Breast epithelium (tissue), 3 donors: ENCODE measurements around the gene RETSAT.

Source experiments
- CTCF ChIP-seq, 3 donors: fragments of 450-650 bp; IDR thresholded peaks; one replicate each; pipeline ENCODE4 v1.5.1; 2016 to 2017; ENCODE audit warnings: antibody characterized with exemption in 3 of 3, mild to moderate bottlenecking in 3 of 3, moderate library complexity in 3 of 3
- POLR2AphosphoS5 ChIP-seq, 3 donors: sonication (generic); formaldehyde crosslinking; IDR thresholded peaks; one replicate each; pipeline ENCODE4 v1.6.1; 2017; ENCODE audit warnings: antibody characterized with exemption in 3 of 3

- no peak for TF ChIP-seq CTCF (IDR thresholded peaks at IDR 0.05)
- no peak for TF ChIP-seq POLR2AphosphoS5 (IDR thresholded peaks at IDR 0.05)
These were observed 44.5 kb downstream of the RETSAT start for GRCh38 chr2:85309699-85310321.
